A549 (cell line): ENCODE results near the gene ZSCAN2. TPM values are rescaled to one million over a fixed set of nuclear protein-coding genes. Genes with fewer than 3 reads are reported as not detected.

Source experiments
- ATAC-seq, 2 experiments: fragments of 200-7000 bp in 1 of 2; fragments of >200 bp in 1 of 2; cut with Nextera tagmentation in 1 of 2; cut with Tn5 transposase in 1 of 2; 3 replicates each; pipeline versions ENCODE4 v1.8.0 to v1.9.1; 2018 to 2020; ENCODE audit warnings: mild to moderate bottlenecking in 1 of 2, moderate library complexity in 1 of 2
- CTCF ChIA-PET: fragments of 300-600 bp; sonication (Branson Sonifier 250); formaldehyde crosslinking; extraction: SDS; loops from one replicate; lab custom pipeline; 2021; ENCODE audit warnings: antibody characterized with exemption, inconsistent platforms; lab: Yijun Ruan, JAX
- POLR2A ChIA-PET: fragments of 350-600 bp; formaldehyde crosslinking; extraction: SDS; loops from one replicate; lab custom pipeline; 2021; ENCODE audit warnings: antibody characterized with exemption, inconsistent platforms; lab: Yijun Ruan, JAX
- DNase-seq, 2 experiments: peaks; one replicate each; pipeline versions ENCODE4 v3.0.0 to v3.0.0-alpha.2; 2011 to 2016; ENCODE audit warnings: low read depth in 1 of 2, low spot score in 1 of 2
- FAIRE-seq: peaks from 2 replicates; lab custom pipeline; 2011; peaks lifted over from hg19 to GRCh38; lab: Jason Lieb, UNC
- H3K27ac ChIP-seq, 2 experiments: fragments of >200 bp; sonication (Bioruptor Twin); formaldehyde crosslinking; 3 replicates each; pipeline ENCODE4 v1.5.1; 2016 to 2017
- H3K4me1 ChIP-seq: fragments of >200 bp; sonication (Bioruptor Twin); formaldehyde crosslinking; 3 replicates; pipeline ENCODE4 v1.6.1; 2016
- H3K4me2 ChIP-seq: fragments of >200 bp; sonication (Bioruptor Twin); formaldehyde crosslinking; 3 replicates; pipeline ENCODE4 v1.6.1; 2016
- H3K4me3 ChIP-seq: fragments of >200 bp; sonication (Bioruptor Twin); formaldehyde crosslinking; 3 replicates; pipeline ENCODE4 v1.5.1; 2016
- H3K9me3 ChIP-seq: fragments of >200 bp; sonication (Bioruptor Twin); formaldehyde crosslinking; 3 replicates; pipeline ENCODE4 v1.6.1; 2016
- CBX8 ChIP-seq: fragments of 200-600 bp; sonication (generic); IDR thresholded peaks from 2 replicates; pipeline ENCODE4 v1.6.1; 2016
- EHMT2 ChIP-seq: fragments of 200-600 bp; sonication (generic); IDR thresholded peaks from 2 replicates; pipeline ENCODE4 v1.6.1; 2016; ENCODE audit warnings: antibody characterized with exemption, low read depth, mild to moderate bottlenecking, moderate library complexity
- EP300 ChIP-seq, 2 experiments: fragments of >200 bp; sonication (Bioruptor Twin); formaldehyde crosslinking; IDR thresholded peaks; 2 replicates in 1 of 2; 3 replicates in 1 of 2; pipeline ENCODE4 v1.6.1; 2016 to 2017
- FOSB ChIP-seq: fragments of 250-450 bp; sonication (Bioruptor Pico); IDR thresholded peaks from 2 replicates; pipeline ENCODE4 v1.5.0; 2020; ENCODE audit warnings: mild to moderate bottlenecking, moderate library complexity
- GATA3 ChIP-seq: IDR thresholded peaks from 2 replicates; pipeline ENCODE4 v1.6.1; 2012; ENCODE audit warnings: borderline replicate concordance
- HDAC2 ChIP-seq: fragments of 200-600 bp; sonication (generic); IDR thresholded peaks from 2 replicates; pipeline ENCODE4 v1.6.1; 2016
- HEYL ChIP-seq: fragments of 250-450 bp; sonication (Bioruptor Pico); IDR thresholded peaks from 2 replicates; pipeline ENCODE4 v1.8.0; 2021; ENCODE audit warnings: mild to moderate bottlenecking, moderate library complexity
- JUN ChIP-seq, 2 experiments: fragments of >200 bp; sonication (Bioruptor Twin); formaldehyde crosslinking; IDR thresholded peaks; 2 replicates in 1 of 2; 3 replicates in 1 of 2; pipeline ENCODE4 v1.6.1; 2016 to 2017
- KDM5A ChIP-seq: fragments of 200-600 bp; sonication (generic); IDR thresholded peaks from 2 replicates; pipeline ENCODE4 v1.6.1; 2016; ENCODE audit warnings: antibody characterized with exemption, mild to moderate bottlenecking
- MYC ChIP-seq: IDR thresholded peaks from 2 replicates; pipeline ENCODE4 v1.6.1; 2012; ENCODE audit warnings: mild to moderate bottlenecking, inconsistent platforms, low read length, improper control_type of control experiment, borderline replicate concordance
- NPAS2 ChIP-seq: fragments of 250-450 bp; sonication (Bioruptor Pico); IDR thresholded peaks from 2 replicates; pipeline ENCODE4 v1.8.0; 2022; ENCODE audit warnings: mild to moderate bottlenecking, moderate library complexity, borderline replicate concordance
- POLR2A ChIP-seq: IDR thresholded peaks from 2 replicates; pipeline ENCODE4 v1.6.1; 2012; ENCODE audit warnings: mild to moderate bottlenecking, low read length
- RARB ChIP-seq: fragments of 250-450 bp; sonication (Bioruptor Pico); IDR thresholded peaks from 2 replicates; pipeline ENCODE4 v1.8.0; 2021; ENCODE audit warnings: mild to moderate bottlenecking, moderate library complexity
- RCOR1 ChIP-seq: fragments of 150-350 bp; IDR thresholded peaks from 2 replicates; pipeline ENCODE4 v1.6.1; 2014; ENCODE audit warnings: antibody characterized with exemption, low read length, low read depth
- RNF2 ChIP-seq: fragments of 200-600 bp; sonication (generic); IDR thresholded peaks from 2 replicates; pipeline ENCODE4 v1.6.1; 2016; ENCODE audit warnings: low read depth, mild to moderate bottlenecking, antibody characterized with exemption, moderate library complexity, borderline replicate concordance
- SMC3 ChIP-seq: fragments of >200 bp; sonication (Bioruptor Twin); formaldehyde crosslinking; IDR thresholded peaks from 3 replicates; pipeline ENCODE4 v1.6.1; 2018; ENCODE audit warnings: inconsistent platforms
- SREBF2 ChIP-seq: fragments of 450-650 bp; IDR thresholded peaks from 2 replicates; pipeline ENCODE4 v1.6.1; 2014; ENCODE audit warnings: mild to moderate bottlenecking, moderate library complexity
- TP53 ChIP-seq: fragments of 250-450 bp; sonication (Bioruptor Pico); IDR thresholded peaks from 2 replicates; pipeline ENCODE4 v1.5.0; 2021; ENCODE audit warnings: mild to moderate bottlenecking, moderate library complexity
- WGBS: methylation state at CpG from one replicate; pipeline ENCODE4 v1.1.6; 2017; ENCODE audit errors: missing lambda C conversion rate; 5-methylcytosine and 5-hydroxymethylcytosine counted together
- polyA plus RNA-seq, 4 experiments: library from polyadenylated mRNA; depleted of rRNA in 3 of 4; stranded (reverse); fragments of >200 nt; fragmentation: RNase III in 1 of 4; extraction: RNeasy Plus Mini Kit Qiagen cat#74134 plus additional on column Dnase treatment in 1 of 4; gene quantifications; 2 replicates in 3 of 4; 3 replicates in 1 of 4; pipeline ENCODE4 v1.2.3, GENCODE V29; 2011 to 2017
- TF ChIP-seq, protein P1 (sequence below): fragments of >200 bp; sonication (Bioruptor Twin); formaldehyde crosslinking; IDR thresholded peaks from 3 replicates; pipeline ENCODE4 v1.6.1; 2016
- TF ChIP-seq, protein P2 (sequence below): fragments of 450-650 bp; IDR thresholded peaks from 2 replicates; pipeline ENCODE4 v1.6.1; 2014; ENCODE audit warnings: antibody characterized with exemption
- TF ChIP-seq, protein P3 (sequence below): fragments of >200 bp; sonication (Bioruptor Twin); formaldehyde crosslinking; IDR thresholded peaks from 2 replicates; pipeline ENCODE4 v1.6.1; 2016
- TF ChIP-seq, protein P4 (sequence below): IDR thresholded peaks from 2 replicates; pipeline ENCODE4 v1.6.1; 2012
- TF ChIP-seq, protein P5 (sequence below): IDR thresholded peaks from 2 replicates; pipeline ENCODE4 v1.6.1; 2012; ENCODE audit warnings: low read depth, borderline replicate concordance
- TF ChIP-seq, protein P6 (sequence below): fragments of 250-450 bp; sonication (Bioruptor Pico); IDR thresholded peaks from 2 replicates; pipeline ENCODE4 v1.5.0; 2020; ENCODE audit warnings: low read depth, mild to moderate bottlenecking, moderate library complexity
- TF ChIP-seq, protein P7 (sequence below): fragments of 200-600 bp; sonication (generic); IDR thresholded peaks from 2 replicates; pipeline ENCODE4 v1.6.1; 2016; ENCODE audit warnings: antibody characterized with exemption, mild to moderate bottlenecking, moderate library complexity

Gene ZSCAN2
- polyA plus RNA-seq, 2 of the 4 experiments (the other 2 are of a cell fraction), result 16.5 to 17.5 TPM

DNA sequence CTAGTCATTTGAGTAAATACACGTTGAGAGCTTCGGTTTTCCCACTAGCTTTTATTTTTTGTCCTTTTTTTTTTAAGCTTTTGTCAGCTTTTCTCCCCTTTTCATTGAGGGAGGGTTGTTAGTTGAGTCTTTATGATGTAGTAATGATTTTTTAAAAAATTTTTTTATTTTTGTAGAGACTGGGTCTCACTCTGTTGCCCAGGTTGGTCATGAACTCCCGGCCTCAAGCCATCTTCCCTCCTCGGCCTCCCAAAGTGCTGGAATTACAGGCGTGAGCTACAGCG, 688 bp downstream of the ZSCAN2 start:
- POLR2A ChIA-PET, result interaction anchor here (0.6 to 2.1 kb wide), 7 partner anchors 13 to 339 kb away, joined by 3 to 16 read pairs (median 3); partner anchors contain the start of genes NMB, SEC11A and WDR73
- TF ChIP-seq, protein P1, sequence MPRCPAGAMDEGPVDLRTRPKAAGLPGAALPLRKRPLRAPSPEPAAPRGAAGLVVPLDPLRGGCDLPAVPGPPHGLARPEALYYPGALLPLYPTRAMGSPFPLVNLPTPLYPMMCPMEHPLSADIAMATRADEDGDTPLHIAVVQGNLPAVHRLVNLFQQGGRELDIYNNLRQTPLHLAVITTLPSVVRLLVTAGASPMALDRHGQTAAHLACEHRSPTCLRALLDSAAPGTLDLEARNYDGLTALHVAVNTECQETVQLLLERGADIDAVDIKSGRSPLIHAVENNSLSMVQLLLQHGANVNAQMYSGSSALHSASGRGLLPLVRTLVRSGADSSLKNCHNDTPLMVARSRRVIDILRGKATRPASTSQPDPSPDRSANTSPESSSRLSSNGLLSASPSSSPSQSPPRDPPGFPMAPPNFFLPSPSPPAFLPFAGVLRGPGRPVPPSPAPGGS, result no peak
- no peak for TF ChIP-seq EP300 (IDR thresholded peaks at IDR 0.05)
- TF ChIP-seq, protein P2, sequence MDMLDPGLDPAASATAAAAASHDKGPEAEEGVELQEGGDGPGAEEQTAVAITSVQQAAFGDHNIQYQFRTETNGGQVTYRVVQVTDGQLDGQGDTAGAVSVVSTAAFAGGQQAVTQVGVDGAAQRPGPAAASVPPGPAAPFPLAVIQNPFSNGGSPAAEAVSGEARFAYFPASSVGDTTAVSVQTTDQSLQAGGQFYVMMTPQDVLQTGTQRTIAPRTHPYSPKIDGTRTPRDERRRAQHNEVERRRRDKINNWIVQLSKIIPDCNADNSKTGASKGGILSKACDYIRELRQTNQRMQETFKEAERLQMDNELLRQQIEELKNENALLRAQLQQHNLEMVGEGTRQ, result no peak
- TF ChIP-seq, protein P3, sequence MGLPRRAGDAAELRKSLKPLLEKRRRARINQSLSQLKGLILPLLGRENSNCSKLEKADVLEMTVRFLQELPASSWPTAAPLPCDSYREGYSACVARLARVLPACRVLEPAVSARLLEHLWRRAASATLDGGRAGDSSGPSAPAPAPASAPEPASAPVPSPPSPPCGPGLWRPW, result no peak
- TF ChIP-seq, protein P4, sequence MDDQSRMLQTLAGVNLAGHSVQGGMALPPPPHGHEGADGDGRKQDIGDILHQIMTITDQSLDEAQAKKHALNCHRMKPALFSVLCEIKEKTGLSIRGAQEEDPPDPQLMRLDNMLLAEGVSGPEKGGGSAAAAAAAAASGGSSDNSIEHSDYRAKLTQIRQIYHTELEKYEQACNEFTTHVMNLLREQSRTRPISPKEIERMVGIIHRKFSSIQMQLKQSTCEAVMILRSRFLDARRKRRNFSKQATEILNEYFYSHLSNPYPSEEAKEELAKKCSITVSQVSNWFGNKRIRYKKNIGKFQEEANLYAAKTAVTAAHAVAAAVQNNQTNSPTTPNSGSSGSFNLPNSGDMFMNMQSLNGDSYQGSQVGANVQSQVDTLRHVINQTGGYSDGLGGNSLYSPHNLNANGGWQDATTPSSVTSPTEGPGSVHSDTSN, result no peak
- no peak for TF ChIP-seq JUN (IDR thresholded peaks at IDR 0.05)
- TF ChIP-seq, protein P5, sequence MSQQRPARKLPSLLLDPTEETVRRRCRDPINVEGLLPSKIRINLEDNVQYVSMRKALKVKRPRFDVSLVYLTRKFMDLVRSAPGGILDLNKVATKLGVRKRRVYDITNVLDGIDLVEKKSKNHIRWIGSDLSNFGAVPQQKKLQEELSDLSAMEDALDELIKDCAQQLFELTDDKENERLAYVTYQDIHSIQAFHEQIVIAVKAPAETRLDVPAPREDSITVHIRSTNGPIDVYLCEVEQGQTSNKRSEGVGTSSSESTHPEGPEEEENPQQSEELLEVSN, result no peak
- TF ChIP-seq TP53 (CRISPR knock-in tag), result no peak
- TF ChIP-seq, protein P6, sequence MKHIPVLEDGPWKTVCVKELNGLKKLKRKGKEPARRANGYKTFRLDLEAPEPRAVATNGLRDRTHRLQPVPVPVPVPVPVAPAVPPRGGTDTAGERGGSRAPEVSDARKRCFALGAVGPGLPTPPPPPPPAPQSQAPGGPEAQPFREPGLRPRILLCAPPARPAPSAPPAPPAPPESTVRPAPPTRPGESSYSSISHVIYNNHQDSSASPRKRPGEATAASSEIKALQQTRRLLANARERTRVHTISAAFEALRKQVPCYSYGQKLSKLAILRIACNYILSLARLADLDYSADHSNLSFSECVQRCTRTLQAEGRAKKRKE (CRISPR knock-in tag), result no peak
- no peak for TF ChIP-seq RCOR1
- TF ChIP-seq HDAC2, result no peak
- no peak for TF ChIP-seq HEYL (CRISPR knock-in tag)
- TF ChIP-seq RNF2, result no peak
- no peak for TF ChIP-seq FOSB (CRISPR knock-in tag)
- no peak for TF ChIP-seq MYC
- TF ChIP-seq GATA3, result no peak
- Histone ChIP-seq H3K9me3 (no peaks in the 10 kb centered on the region), H3K4me1 (peaks cover 31% of the 10 kb centered on the region), H3K27ac (peak overlapping the region; percentile 78 to 88), H3K4me2 (peak overlapping the region; percentile 87), H3K4me3 (peak overlapping the region; percentile 72)
- 37% methylated on average over 6 of the region's 6 CpGs for WGBS
- FAIRE-seq, result no peak
- CTCF ChIA-PET, result interaction anchor here (0.7 to 4.2 kb wide), 7 partner anchors 11 to 442 kb away, joined by 3 to 57 read pairs (median 4); no protein-coding TSS in a partner anchor
- ATAC-seq, result no peak
- no peak for DNase-seq

DNA sequence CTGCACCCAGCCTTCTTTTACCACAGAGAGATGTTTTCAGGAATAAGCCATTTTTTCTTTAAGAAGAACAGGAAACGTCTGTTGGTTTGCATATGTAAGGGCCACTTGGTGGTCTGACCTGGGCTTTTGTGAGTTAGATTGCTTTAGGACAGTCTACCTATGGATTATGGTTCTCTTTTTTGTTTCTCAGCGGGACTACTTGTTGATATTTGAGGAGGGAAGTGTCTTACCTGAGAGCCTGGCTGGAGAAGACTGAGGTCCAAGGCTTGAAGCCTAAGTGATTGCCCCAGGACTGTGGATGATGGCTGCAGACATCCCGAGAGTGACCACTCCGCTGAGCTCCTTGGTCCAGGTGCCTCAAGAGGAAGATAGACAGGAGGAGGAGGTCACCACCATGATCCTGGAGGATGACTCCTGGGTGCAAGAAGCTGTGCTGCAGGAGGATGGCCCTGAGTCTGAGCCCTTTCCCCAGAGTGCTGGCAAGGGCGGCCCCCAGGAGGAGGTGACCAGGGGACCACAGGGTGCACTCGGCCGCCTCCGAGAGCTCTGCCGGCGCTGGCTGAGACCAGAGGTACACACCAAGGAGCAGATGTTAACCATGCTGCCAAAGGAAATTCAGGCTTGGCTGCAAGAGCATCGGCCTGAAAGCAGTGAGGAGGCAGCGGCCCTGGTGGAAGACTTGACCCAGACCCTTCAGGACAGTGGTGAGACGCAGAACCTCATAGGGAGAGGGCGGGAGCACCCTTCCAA, 3.0 kb downstream of the ZSCAN2 start:
- no peak for DNase-seq
- POLR2A ChIA-PET, result no interaction called here
- no peak overlapping the region for H3K4me2 ChIP-seq
- TF ChIP-seq POLR2A, result no peak
- no peak for TF ChIP-seq CBX8
- TF ChIP-seq RNF2, result no peak
- TF ChIP-seq, protein P7, sequence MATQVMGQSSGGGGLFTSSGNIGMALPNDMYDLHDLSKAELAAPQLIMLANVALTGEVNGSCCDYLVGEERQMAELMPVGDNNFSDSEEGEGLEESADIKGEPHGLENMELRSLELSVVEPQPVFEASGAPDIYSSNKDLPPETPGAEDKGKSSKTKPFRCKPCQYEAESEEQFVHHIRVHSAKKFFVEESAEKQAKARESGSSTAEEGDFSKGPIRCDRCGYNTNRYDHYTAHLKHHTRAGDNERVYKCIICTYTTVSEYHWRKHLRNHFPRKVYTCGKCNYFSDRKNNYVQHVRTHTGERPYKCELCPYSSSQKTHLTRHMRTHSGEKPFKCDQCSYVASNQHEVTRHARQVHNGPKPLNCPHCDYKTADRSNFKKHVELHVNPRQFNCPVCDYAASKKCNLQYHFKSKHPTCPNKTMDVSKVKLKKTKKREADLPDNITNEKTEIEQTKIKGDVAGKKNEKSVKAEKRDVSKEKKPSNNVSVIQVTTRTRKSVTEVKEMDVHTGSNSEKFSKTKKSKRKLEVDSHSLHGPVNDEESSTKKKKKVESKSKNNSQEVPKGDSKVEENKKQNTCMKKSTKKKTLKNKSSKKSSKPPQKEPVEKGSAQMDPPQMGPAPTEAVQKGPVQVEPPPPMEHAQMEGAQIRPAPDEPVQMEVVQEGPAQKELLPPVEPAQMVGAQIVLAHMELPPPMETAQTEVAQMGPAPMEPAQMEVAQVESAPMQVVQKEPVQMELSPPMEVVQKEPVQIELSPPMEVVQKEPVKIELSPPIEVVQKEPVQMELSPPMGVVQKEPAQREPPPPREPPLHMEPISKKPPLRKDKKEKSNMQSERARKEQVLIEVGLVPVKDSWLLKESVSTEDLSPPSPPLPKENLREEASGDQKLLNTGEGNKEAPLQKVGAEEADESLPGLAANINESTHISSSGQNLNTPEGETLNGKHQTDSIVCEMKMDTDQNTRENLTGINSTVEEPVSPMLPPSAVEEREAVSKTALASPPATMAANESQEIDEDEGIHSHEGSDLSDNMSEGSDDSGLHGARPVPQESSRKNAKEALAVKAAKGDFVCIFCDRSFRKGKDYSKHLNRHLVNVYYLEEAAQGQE, result no peak
- TF ChIP-seq EHMT2, result no peak
- TF ChIP-seq SMC3, result no peak
- TF ChIP-seq NPAS2 (CRISPR knock-in tag), result no peak
- no peak for TF ChIP-seq KDM5A
- no peak for TF ChIP-seq RARB (CRISPR knock-in tag)
- no peak for TF ChIP-seq SREBF2
- TF ChIP-seq, all 56 proteins: peak for 0
- Histone ChIP-seq H3K4me1 (peaks cover 41% of the 10 kb centered on the region), H3K27ac (no peak overlapping the region), H3K4me3 (no peak overlapping the region), H3K9me3 (no peaks in the 10 kb centered on the region)
- ATAC-seq (no peak), FAIRE-seq (no peak)
- CTCF ChIA-PET, result interaction anchor here (0.6 to 4.0 kb wide), 9 partner anchors 16 to 565 kb away, joined by 3 to 17 read pairs (median 4); no protein-coding TSS in a partner anchor
- WGBS, result 92% methylated on average over 14 of the region's 14 CpGs
